CD4-positive, alpha-beta T cell (primary cell): Measurements from ENCODE around the gene XPR1. TPM values are rescaled to one million over a fixed set of nuclear protein-coding genes. Genes with fewer than 3 reads are reported as not detected.

Experiments
- ATAC-seq: fragments of 200-7000 bp; cut with Tn5 transposase; one replicate; pipeline ENCODE4 v1.10.0; 2022; ENCODE audit warnings: mild to moderate bottlenecking; ENCODE audit not compliant: poor library complexity
- CTCF ChIA-PET: fragments of 350-600 bp; sonication (Branson Sonifier 250); formaldehyde crosslinking; loops from one replicate; lab custom pipeline; 2021; ENCODE audit warnings: antibody characterized with exemption, inconsistent platforms; lab: Charles Lee
- POLR2A ChIA-PET: fragments of 350-600 bp; sonication (Branson Sonifier 250); formaldehyde crosslinking; loops from one replicate; lab custom pipeline; 2021; ENCODE audit warnings: antibody characterized with exemption, inconsistent platforms; lab: Charles Lee
- DNase-seq, 14 experiments: peaks; one replicate each; pipeline ENCODE4 v3.0.0-alpha.2; 2013 to 2020; ENCODE audit warnings: mixed read lengths in 2 of 14
- H3K27ac ChIP-seq, 2 donors: one replicate each; pipeline versions ENCODE4 v1.5.1 to v1.7.0; 2013; ENCODE audit warnings: low read length in 2 of 2, low read depth in 1 of 2, mild to moderate bottlenecking in 1 of 2
- H3K27me3 ChIP-seq, 2 experiments: 1 replicate in 1 of 2; 2 replicates in 1 of 2; pipeline versions ENCODE4 v1.6.1 to v1.7.0; 2013; ENCODE audit warnings: low read length in 2 of 2, control low read depth in 1 of 2, mild to moderate bottlenecking in 1 of 2, moderate library complexity in 1 of 2; ENCODE audit not compliant: insufficient read depth in 2 of 2, control insufficient read depth in 1 of 2
- H3K36me3 ChIP-seq: one replicate; pipeline ENCODE4 v1.6.1; 2013; ENCODE audit warnings: low read length, control low read depth; ENCODE audit not compliant: insufficient read depth
- H3K4me1 ChIP-seq: one replicate; pipeline ENCODE4 v1.6.1; 2013; ENCODE audit warnings: low read length, control low read depth; ENCODE audit not compliant: insufficient read depth
- H3K4me3 ChIP-seq: one replicate; pipeline ENCODE4 v1.5.1; 2013; ENCODE audit warnings: mild to moderate bottlenecking, low read length, moderate library complexity
- H3K9me3 ChIP-seq, 2 experiments: 1 replicate in 1 of 2; 2 replicates in 1 of 2; pipeline versions ENCODE4 v1.6.1 to v1.7.0; 2013; ENCODE audit warnings: low read length in 2 of 2, mild to moderate bottlenecking in 2 of 2, control low read depth in 1 of 2, moderate library complexity in 1 of 2; ENCODE audit not compliant: control insufficient read depth in 1 of 2, insufficient read depth in 1 of 2
- H3K27ac Mint-ChIP-seq: one replicate; pipeline ENCODE4 v1.8.0; 2020; ENCODE audit warnings: mixed read lengths
- H3K27me3 Mint-ChIP-seq: one replicate; pipeline ENCODE4 v1.8.0; 2021; ENCODE audit warnings: mixed read lengths
- H3K36me3 Mint-ChIP-seq: one replicate; pipeline ENCODE4 v1.8.0; 2021; ENCODE audit warnings: low read depth, mixed read lengths
- H3K4me1 Mint-ChIP-seq: one replicate; pipeline ENCODE4 v1.8.0; 2021; ENCODE audit warnings: low read depth, mixed read lengths
- H3K4me3 Mint-ChIP-seq: one replicate; pipeline ENCODE4 v1.8.0; 2020; ENCODE audit warnings: mild to moderate bottlenecking, mixed read lengths
- H3K9me3 Mint-ChIP-seq: one replicate; pipeline ENCODE4 v1.8.0; 2020; ENCODE audit warnings: mixed read lengths
- CTCF ChIP-seq: fragments of 200-600 bp; IDR thresholded peaks from one replicate; pipeline ENCODE4 v1.8.0; 2022; ENCODE audit warnings: antibody characterized with exemption, mild to moderate bottlenecking
- intact Hi-C, 2 experiments: fragments of 100-400 bp; cut with DNase I in 1 of 2; cut with micrococcal nuclease in 1 of 2; formaldehyde crosslinking; loops; one replicate each; pipeline versions ENCODE4 v1.15.1 to v1.9.0; 2023 to 2025; cut with DNase I, micrococcal nuclease
- total RNA-seq, 174 experiments: library from RNA in 2 of 174; stranded (reverse) in 2 of 174; gene quantifications; one replicate each; pipeline ENCODE4 v1.2.3 and lab custom pipeline; 2021 to 2026

XPR1 gene
- total RNA-seq, 2 experiments from 2014 or later: 13.7 TPM

DNA sequence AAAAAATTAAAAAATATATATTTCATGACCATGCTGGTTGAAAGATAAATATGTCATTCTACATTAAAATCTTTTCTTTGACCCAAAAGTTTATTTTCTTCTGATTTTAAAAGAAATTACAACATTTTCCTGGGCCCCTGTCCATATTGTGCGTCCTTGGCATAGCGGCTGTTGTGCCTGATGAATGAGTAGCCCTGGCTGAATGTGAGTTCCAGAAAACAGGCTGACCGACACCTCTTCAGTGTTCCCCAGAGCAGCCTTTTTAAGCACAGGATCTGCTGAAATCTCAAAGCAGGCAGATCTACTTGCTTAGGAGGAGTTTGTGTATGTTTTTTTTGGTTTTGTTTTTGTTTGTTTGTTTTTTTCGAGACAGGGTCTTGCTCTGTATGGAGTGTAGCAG, 300.6 kb downstream of the XPR1 start:
- no peak for TF ChIP-seq CTCF
- Mint-ChIP-seq H3K27ac (no peak overlapping the region), H3K9me3 (no peaks in the 10 kb centered on the region), H3K27me3 (peaks cover 8% of the 10 kb centered on the region), H3K4me3 (no peak overlapping the region), H3K4me1 (no peaks in the 10 kb centered on the region), H3K36me3 (no peaks in the 10 kb centered on the region)
- no peak for ATAC-seq
- intact Hi-C loops: no loop called here
- ChIA-PET CTCF (no interaction called here), POLR2A (no interaction called here)
- no peak for DNase-seq
- H3K4me1 ChIP-seq: no peaks in the 10 kb centered on the region
- no peaks in the 10 kb centered on the region for H3K27me3 ChIP-seq
- H3K4me3 ChIP-seq: no peak overlapping the region
- H3K36me3 ChIP-seq: no peaks in the 10 kb centered on the region
- no peaks in the 10 kb centered on the region for H3K9me3 ChIP-seq
- no peak overlapping the region for H3K27ac ChIP-seq

GRCh38 chr1:180933141-180933540, 301.3 kb downstream of the XPR1 start:
- ChIA-PET POLR2A (no interaction called here), CTCF (no interaction called here)
- TF ChIP-seq CTCF: no peak
- DNase-seq (no peak), ATAC-seq (no peak)
- H3K4me1 Mint-ChIP-seq: no peaks in the 10 kb centered on the region
- Histone ChIP-seq H3K4me1 (no peaks in the 10 kb centered on the region), H3K27ac (no peak overlapping the region), H3K9me3 (no peaks in the 10 kb centered on the region), H3K36me3 (no peaks in the 10 kb centered on the region), H3K27me3 (no peaks in the 10 kb centered on the region), H3K4me3 (no peak overlapping the region)
- H3K9me3 Mint-ChIP-seq: no peaks in the 10 kb centered on the region
- H3K4me3 Mint-ChIP-seq: no peak overlapping the region
- peaks cover 8% of the 10 kb centered on the region for H3K27me3 Mint-ChIP-seq
- H3K36me3 Mint-ChIP-seq: no peaks in the 10 kb centered on the region
- H3K27ac Mint-ChIP-seq: no peak overlapping the region
- intact Hi-C loops: no loop called here

DNA sequence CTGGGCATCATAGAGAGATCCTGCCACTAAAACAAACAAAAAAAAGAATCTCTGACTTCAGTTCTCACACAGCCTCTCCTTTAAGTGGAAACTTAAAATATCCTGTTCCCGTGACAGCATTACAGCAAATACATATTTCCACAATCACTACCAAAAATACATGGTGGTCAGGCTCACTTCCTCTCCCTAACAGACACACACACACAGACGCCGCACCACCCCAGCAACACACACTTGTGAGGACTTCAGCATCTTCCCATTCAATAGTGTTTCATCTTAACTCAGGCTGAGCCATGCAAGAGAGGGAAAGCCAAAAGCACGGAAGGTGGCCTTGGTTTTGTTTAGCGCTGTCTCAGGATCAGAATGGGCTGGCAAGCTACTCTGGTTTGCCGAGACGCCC, 302.7 kb downstream of the XPR1 start:
- Histone ChIP-seq H3K36me3 (no peaks in the 10 kb centered on the region), H3K4me1 (no peaks in the 10 kb centered on the region), H3K27me3 (no peaks in the 10 kb centered on the region), H3K4me3 (no peak overlapping the region), H3K27ac (no peak overlapping the region), H3K9me3 (no peaks in the 10 kb centered on the region)
- no peak overlapping the region for H3K4me3 Mint-ChIP-seq
- H3K27ac Mint-ChIP-seq: no peak overlapping the region
- H3K36me3 Mint-ChIP-seq: no peaks in the 10 kb centered on the region
- CTCF ChIA-PET: no interaction called here
- H3K27me3 Mint-ChIP-seq: peaks cover 8% of the 10 kb centered on the region
- no peaks in the 10 kb centered on the region for H3K9me3 Mint-ChIP-seq
- intact Hi-C loops: no loop called here
- no peaks in the 10 kb centered on the region for H3K4me1 Mint-ChIP-seq
- no peak for TF ChIP-seq CTCF
- ATAC-seq (no peak), DNase-seq (no peak)
- POLR2A ChIA-PET: no interaction called here
